GM21447 (cell line): ENCODE measurements around the gene REC114.
"Not testable (repeated sequence)": the region's sequence is repeated elsewhere in the genome, so short reads cannot be mapped to it uniquely, and the experiment has no call there.

Experiments
- ATAC-seq: cut with Tn5 transposase; IDR thresholded peaks from one replicate; pipeline ENCODE4 v1.9.1; 2021; ENCODE audit not compliant: unreplicated experiment

The REC114 gene

DNA sequence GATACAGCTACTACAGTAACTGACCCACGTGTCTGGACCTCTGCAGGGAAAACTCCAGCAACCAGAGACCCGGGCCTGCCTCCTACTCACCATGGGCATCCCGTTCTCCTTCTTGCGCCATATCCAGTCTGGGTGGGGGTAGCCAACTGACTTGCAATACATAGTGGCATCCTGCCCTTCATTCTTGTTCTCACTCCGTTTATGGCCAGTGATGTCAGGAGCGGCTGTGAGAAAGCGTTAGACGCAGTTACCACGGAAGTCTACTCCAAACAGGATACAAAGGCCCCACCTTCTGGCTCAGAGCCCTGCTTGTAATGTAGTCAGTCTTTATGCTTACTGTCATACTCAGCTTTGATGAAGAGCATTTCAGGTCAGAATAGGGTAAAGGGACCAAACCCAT is 130.6 kb downstream of the REC114 start:
- ATAC-seq: no peak

DNA sequence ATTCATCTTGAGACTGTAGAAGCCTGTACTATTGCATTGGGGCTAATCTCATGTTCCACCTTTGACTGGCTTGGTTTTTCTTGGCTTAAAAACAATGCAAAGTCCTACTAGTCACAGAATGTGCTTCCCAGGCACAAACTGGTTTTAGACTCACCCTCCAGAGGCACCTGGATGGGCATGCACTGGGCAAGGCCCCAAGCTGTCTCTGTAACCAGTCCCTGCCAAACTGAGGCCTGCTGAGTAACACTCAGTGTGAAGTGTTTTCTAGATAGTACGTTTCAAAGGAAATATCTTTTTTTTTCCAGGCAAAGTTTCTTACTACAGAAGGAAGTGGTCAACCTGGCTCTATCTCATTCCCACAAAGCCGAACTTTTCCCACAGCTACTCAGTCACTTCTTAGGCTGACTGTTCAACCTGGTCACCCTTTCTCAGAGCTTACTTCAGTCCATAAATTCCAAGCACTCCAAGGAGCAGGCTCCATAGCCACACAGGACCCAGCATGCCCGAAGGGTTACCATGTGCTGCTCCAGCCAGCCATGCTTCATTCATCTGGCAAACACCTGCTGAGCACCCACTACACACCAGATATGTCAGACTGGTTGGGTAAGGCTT is 132.8 kb downstream of the REC114 start:
- ATAC-seq: no peak

DNA sequence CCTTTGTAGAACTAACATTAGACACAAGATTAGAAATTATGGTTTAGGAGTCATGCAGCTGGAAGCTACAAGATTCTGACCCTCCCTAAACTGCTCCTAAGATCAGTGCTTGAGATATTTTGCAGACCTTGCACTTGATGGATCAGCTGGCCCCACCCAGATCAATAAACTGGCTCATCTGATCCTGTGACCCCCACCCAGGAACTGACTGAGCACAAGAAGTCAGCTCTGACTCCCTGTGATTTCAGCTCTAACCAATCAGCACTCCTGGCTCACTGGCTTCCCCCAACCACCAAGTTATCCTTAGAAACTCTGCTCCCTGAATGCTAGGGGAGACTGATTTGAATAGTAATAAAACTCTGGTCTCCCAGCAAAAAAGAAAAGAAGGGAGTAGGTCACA is 134.6 kb downstream of the REC114 start:
- not testable (repeated sequence) for ATAC-seq

DNA sequence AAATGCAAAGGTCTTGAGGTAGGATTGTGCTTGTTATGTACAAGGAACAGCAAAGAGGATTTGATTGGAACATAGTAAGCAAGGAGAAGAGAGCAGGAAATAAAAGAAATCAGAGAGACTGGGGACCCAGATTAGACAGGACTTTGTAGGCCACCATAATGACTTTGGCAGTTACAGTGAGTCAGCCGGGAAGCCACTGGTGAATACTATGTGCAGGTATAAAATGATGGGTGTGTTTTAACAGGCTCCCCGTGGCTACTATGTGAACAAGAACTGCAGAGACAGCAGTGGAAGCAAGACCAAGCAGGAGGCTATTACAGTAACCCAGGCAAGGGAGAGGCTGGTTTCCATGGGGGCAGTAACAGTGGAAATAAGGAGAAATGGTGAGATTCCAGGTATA is 135.1 kb downstream of the REC114 start:
- ATAC-seq: no peak

DNA sequence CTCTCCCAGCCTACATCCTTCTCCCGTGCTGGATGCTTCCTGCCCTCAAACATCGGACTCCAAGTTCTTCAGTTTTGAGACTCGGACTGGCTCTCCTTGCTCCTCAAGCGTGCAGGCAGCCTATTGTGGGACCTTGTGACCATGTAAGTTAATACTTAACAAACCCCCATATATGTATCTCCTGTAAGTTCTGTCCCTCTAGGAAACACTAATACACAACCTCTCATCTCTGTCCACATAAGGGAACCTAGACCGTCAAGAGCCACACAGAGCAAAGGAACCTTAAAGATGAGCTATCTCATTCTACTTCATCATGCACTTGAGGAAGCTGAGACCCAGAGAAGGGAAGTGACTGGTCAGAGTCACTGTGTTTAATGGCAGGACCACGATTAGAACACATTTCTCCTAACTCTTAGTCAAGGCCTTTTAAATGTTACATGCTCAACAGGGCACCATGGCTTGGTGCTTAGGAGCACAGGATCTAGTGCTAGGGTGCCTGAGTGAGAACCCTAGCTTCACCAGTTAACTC is 140.0 kb downstream of the REC114 start:
- no peak for ATAC-seq

DNA sequence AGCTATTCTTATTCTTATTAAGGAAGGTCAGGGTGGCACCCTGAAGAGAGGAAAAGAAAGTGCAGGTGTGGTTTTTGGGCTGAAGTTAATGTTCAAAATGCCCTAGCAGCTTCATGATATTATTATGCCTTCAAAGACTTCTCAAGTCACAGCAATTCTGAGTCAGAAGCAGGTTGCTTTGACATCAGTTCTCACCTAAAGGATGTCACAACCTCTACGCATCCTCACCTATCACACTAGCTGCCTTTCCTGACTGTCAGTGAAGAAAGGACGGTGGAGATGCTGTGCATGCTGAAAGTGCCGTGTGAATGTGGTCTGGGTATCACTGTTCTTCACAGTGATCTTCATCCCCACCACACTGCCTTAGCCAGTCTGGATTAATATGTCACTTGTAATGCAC is 140.6 kb downstream of the REC114 start:
- ATAC-seq: no peak

DNA sequence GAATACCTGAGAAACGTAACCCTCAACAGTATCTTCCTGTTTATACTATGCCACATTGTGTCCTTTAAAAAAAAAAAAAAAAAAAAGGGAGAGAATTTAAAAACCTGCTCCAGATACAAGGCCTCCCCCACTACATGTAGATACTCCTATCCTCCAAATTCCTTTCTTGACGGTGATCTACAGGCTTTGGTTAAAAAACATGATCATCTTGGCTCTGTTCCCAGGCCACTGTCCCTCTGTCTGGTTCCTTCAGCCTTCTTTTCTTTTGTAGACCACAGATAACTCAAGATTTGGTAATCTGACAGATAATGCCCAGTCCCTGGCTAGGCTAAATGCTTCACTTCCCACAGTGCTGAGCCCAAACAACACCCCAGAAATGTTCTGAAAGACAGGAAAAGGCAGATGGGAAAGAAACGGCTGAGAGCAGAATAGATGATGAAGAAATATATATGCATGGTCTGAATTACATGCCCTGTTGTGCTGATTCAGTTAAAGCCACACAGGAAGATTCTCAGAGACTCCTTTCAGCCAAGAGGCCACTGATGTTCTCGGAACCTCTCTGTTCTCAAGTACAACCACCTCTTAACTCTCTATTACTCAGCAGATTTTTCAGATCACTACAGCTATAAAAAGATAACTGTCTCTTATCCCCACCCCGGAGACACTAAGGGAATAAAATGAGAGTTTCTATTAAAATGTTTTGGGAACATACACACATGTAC is 141.9 kb downstream of the REC114 start:
- no peak for ATAC-seq

DNA sequence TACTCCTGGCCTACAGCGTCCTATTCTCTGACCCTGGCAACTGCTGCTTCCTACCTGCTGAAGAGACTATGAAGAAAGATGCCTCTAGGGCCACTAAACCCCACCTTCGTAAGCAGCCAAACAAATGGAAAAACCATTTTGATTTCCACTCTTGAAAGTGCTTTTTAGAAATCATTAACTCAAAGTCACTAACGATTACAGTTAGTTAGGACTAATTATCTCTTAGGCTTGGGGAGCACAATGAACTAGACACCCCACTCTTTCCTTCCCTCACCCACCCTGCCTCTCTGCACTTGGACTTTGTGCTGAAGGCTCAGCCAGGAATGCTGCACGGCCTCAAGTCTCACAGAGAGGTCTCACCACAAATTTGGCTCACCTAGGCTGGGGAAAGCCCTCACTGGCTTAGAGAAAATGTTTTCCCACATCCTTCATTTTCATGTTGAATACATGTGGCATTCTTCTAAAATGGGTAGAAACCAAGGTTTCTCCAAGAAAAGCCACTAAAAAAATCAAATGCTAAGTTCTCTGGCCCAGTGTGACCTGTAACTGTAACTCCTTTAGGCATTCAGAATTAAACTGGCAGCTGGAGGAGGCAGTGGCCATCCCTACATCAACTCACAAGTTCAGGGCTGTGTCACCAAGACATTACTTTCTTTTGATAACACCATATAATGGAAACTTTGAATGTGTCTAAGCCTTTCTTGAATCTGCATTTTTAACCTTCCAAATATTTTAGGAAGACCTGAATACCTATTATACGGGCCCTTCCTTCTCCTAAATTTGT is 143.1 kb downstream of the REC114 start:
- no peak for ATAC-seq

DNA sequence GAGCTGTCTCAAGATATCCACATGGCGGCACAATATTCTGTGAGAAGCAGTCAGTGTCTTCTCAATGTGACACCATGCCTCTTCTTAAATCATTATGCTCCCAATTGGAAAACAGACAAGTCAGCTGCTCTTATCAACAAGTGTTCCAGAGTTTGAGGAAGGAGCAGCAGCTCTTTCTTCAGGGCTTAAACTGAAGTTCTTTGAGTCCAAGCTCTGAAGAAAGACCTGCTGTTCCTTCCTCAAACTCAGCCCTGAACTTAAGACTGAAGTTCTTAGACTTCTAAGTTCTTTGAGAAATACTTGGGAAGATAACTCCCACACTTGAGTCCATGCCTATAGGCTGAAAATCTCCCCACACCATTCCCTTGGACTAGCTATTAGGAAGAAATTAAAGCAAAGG is 146.8 kb downstream of the REC114 start:
- no peak for ATAC-seq

DNA sequence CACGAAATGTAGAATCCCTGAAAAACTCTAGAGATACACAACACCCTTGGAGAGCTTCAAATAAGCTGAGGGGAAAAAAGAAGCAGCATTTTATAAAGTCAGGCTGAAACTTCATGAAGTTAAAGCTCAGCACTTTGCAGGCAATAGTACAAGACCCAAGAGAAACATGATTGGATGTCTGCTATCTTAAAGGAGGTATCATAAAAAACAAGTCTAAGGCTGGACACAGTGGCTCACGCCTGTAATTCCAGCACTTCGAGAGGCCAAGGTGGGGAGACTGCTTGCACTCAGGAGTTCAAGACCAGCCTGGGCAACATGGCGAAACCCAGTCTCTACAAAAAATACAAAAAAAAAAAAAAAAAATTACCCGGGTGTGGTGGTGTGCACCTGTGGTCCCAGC is 147.3 kb downstream of the REC114 start:
- ATAC-seq: no peak

DNA sequence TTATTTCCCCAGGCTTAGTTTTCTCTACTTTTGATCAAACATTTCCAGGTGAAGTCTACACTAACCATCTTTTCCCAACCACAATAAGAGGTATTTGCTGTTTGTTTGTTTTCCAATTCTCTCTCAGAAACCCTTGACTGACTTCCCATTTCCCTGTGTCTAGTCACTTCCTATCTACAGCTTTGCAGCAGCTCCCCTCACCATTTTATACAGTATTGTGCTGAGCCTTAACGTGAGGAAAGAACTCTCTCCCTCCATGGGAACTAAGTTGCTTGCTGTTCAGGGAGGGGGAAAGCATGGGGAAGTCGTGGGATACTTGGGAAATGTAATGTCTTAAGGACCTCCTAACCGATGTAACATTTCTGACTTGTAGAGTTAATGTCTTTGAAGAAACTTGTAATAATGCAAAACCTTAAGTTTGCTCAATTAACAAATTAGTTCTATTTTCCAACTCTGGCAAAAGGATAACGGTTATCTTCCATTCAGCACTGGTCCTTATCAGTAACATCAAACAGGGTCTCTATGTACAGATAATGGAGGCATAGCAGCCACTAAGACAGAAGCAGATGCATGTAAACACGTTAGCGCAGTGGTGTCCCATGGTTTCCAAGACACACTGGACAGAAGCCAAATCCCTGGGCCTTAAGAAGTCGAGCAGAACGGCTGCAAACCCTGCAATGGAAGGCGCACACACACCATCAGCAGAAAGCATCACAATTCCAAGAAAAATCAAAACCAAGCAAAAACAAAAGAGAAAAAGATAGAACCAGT is 150.5 kb downstream of the REC114 start:
- no peak for ATAC-seq

DNA sequence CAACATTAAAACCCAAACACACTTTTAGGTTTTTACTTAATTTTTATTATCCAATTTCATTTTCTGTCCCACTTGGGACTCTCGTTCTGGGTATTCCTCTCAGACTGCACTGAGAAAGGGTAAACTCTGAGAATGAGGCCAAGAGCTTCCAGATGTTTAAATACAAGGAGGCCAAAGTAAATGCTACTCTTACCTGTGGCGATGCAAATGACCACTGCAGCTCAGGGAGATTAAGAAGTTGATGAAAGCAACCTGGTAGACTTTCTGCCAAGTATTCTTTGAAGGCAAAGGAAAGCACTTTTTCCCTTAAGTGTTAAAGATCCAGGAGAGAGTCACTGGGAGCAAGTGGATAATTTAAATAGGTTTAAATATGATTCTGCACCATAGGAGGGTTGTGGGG is 151.1 kb downstream of the REC114 start:
- no peak for ATAC-seq

DNA sequence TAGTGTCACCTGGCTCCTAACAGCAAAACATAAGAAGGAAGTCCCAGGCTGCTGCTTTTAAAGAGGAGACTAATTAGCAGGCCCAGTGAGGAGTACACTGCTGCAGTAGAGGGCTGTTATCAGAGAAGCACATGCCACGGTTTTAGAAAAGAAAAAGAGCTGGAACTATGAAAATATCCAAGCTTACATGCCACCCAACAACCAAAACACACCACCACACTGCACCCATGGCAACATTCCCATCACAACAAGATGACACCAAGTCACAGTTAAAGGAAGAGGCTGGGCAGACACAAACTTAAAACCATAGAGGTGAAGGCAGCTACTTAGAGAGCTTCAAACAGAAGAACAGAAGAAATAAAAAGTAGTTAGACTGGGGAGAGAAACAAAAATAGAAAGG is 153.2 kb downstream of the REC114 start:
- ATAC-seq: no peak

DNA sequence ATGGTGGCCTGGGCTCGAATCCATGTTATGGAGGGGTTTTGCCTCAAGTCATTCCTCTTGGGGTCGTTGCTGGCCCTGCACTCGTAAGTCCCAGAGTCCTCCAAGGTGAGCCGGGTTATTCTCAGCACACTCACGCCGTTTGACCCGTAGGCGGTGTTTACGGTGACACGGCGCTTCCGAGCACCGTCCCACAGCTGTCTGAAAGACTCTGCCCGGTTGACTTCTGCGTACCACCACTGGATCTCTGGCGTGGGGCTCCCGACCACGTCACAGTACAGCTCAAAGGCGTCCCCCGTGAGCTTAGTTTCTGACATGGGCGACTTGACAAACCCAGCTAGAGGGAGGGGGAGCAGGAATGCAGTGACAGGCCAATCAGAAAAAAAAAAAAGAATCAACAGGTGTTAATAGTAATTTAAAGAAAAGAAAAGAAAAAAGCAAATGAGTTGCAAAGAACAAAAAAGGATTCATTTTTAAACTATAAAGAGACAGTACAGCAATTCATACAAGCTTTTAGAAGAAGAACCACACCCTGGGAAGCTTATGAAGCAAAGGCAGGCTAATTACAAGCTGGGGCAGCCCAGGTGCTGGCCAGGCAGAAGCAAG is 154.2 kb downstream of the REC114 start:
- no peak for ATAC-seq

DNA sequence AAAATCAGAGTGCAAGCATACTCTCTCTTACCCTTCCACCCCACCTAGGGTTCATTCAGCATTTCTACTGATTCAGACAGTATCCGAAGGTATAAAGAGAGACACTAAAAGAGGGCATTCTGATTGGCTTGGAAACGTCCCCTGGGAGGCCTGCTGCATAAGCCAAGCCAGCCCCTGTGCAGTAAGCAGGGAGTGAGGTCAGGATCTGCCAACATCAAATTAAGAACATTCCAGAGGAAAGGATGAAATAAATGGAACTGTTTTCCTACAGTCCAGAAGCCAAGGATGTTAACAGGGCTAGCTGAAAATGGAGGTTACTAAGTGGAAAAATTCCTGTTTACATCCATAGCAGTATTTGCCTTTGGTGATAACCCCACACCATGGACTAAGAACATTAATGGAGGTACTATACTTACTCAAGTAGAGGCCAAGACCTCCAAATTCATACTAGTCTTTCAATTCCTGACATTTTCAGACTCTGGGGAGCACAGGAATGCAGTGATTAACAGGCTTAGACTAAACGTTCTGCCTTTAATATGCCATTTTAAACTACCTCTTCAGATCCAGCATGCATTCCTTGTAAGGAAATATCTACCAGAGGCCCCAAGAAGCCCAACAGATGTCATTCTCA is 155.7 kb downstream of the REC114 start:
- no peak for ATAC-seq

DNA sequence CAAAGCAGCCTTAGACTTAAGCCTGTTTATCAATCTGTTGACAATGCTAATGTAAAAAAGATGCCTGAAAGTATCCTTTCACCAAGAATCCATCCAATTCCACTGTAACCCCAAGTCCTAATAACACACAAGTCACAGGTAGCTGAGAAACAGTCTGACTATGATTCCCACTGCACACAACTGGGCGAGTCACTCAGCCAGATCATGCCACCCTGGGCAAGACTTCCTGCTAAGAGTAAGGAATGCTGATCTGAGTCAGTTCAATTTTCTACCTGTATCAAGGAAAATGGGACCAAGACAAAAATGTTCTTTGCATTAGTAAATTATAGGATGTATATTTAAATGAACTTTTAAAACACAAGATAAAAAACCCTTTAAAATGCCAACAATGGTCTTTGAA is 157.0 kb downstream of the REC114 start:
- ATAC-seq: no peak

DNA sequence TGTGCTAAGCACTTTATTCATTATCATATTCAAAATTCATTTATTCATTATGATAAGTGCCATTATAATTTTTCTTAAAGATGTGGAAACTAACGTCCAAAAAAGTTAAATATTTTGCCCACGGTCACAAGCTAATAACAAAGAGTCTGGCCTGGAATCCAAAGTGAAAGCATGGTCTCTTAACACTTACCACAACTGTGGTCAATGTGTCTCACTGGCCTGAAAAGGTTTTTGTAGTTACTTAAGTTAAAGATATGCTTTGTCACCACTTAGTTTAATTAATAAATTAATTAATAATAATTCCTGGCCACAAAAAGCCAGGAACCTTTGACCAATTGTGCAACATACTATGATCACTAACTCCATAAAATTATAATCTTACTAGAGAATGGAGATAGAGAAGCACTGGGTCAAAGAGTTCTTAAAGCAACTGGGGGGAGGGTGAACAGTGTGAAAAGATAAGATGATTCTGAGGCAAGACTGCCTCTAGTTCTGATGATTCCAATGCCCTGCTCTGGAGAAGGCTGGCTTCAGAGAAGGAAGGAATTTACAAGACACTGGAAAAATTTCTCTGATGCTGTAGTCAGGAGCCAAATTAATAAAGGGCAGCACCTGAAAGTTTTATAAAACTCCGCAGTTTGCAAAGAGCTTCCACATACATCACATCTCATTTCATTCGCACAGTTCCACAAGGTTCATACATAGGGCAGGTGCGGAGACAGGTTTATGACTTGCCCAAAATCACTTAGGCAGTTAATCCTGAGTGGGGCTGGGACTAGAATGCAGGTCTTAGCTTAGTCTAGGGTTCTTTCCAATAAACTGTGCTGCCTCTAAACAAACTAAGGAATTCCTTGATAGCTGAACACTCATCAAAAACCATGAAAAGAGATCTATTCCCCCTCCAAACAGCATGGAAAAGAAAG is 157.7 kb downstream of the REC114 start:
- no peak for ATAC-seq

DNA sequence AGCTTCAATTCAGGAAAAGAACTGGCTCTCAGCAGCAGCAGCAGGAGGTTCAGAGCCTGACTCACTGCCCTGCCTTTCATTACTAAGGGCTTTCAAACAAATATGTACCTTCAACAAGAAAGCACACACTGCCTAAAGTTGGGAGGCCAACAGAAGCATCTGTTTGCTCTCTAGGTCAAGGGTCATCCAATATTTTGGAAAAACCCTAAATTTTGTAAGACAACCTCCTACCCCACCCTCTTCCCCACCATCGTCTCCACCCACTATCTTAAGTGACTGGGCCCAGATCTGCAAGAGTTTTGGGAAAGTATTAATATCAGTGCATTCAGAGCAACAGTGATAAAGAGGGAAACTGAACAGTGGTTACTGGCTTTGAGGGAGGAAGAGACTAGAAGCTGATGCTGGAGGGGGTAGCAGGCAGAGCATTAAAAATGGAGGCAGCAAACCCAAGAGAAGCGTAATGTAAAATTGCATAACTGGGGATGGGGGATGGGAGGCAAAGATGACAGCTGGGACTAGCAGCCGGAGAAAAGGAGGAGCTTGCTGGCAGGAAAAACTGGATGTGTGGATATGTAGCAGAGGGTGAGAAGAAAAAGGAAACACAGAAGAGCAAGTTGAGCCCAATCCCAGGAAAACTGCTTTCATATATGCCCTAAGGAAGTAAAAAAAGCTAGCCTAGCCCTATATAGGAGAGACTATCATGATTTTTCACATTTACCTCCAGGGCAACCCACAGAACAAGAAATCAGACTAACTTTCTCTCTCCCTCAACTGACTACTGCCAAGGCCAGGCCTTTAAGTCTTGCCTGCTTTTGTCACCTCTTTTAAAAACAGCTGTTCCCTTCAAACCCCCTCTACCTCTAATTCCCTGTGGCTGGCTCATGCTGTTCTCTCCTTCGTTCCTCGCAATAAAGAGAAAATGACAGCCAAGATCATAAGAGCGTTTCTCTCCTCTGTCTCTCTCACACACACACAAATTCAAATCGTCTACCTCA is 158.8 kb downstream of the REC114 start:
- no peak for ATAC-seq
